HUES48 (cell line): ENCODE data around the gene FHAD1.
"Not testable (repeated sequence)": the region's sequence is repeated elsewhere in the genome, so short reads cannot be mapped to it uniquely, and the experiment has no call there.

Source experiments
- H3K27ac ChIP-seq: one replicate; pipeline ENCODE4 v1.7.0; 2013; ENCODE audit warnings: low read depth, low read length, inconsistent platforms
- H3K27me3 ChIP-seq: 2 replicates; pipeline ENCODE4 v1.6.1; 2013; ENCODE audit warnings: mild to moderate bottlenecking, low read length; ENCODE audit not compliant: control insufficient read depth, insufficient read depth
- H3K36me3 ChIP-seq: 2 replicates; pipeline ENCODE4 v1.6.1; 2013; ENCODE audit warnings: low read length; ENCODE audit not compliant: control insufficient read depth, insufficient read depth
- H3K4me1 ChIP-seq: 2 replicates; pipeline ENCODE4 v1.6.1; 2013; ENCODE audit warnings: mild to moderate bottlenecking, low read length; ENCODE audit not compliant: control insufficient read depth, insufficient read depth
- H3K4me3 ChIP-seq: 2 replicates; pipeline ENCODE4 v1.5.1; 2013; ENCODE audit warnings: mild to moderate bottlenecking, low read depth, low read length
- H3K9ac ChIP-seq: 2 replicates; pipeline ENCODE4 v1.6.1; 2013; ENCODE audit warnings: mild to moderate bottlenecking, low read depth, low read length, moderate library complexity
- H3K9me3 ChIP-seq: 2 replicates; pipeline ENCODE4 v1.6.1; 2013; ENCODE audit warnings: low read length; ENCODE audit not compliant: control insufficient read depth, insufficient read depth

Gene FHAD1

GRCh38 chr1:15362096-15362736 is 115.2 kb downstream of the FHAD1 start:
- Histone ChIP-seq H3K9me3 (no peaks in the 10 kb centered on the region), H3K36me3 (no peaks in the 10 kb centered on the region), H3K9ac (no peak overlapping the region), H3K4me3 (no peak overlapping the region), H3K27me3 (no peaks in the 10 kb centered on the region), H3K27ac (no peak overlapping the region), H3K4me1 (no peaks in the 10 kb centered on the region)

- Histone ChIP-seq H3K36me3 (no peaks in the 10 kb centered on the region), H3K9me3 (no peaks in the 10 kb centered on the region), H3K27me3 (no peaks in the 10 kb centered on the region), H3K4me1 (no peaks in the 10 kb centered on the region), H3K4me3 (no peak overlapping the region), H3K27ac (no peak overlapping the region), H3K9ac (no peak overlapping the region)
These were observed 115.7 kb downstream of the FHAD1 start for GRCh38 chr1:15362737-15363128.

- Histone ChIP-seq H3K4me3 (no peak overlapping the region), H3K27me3 (no peaks in the 10 kb centered on the region), H3K36me3 (no peaks in the 10 kb centered on the region), H3K27ac (no peak overlapping the region), H3K9ac (no peak overlapping the region), H3K9me3 (no peaks in the 10 kb centered on the region), H3K4me1 (no peaks in the 10 kb centered on the region)
These were observed 117.7 kb downstream of the FHAD1 start for GRCh38 chr1:15364740-15365139.

- H3K4me1 ChIP-seq = no peaks in the 10 kb centered on the region
- no peaks in the 10 kb centered on the region for H3K27me3 ChIP-seq
- no peaks in the 10 kb centered on the region for H3K36me3 ChIP-seq
- no peak overlapping the region for H3K27ac ChIP-seq
- H3K9me3 ChIP-seq = no peaks in the 10 kb centered on the region
- H3K4me3 ChIP-seq = no peak overlapping the region
- no peak overlapping the region for H3K9ac ChIP-seq
These were observed 121.9 kb downstream of the FHAD1 start for GRCh38 chr1:15368888-15369287.

GRCh38 chr1:15370268-15370667 is 123.2 kb downstream of the FHAD1 start:
- H3K4me3 ChIP-seq = no peak overlapping the region
- H3K27me3 ChIP-seq = no peaks in the 10 kb centered on the region
- H3K36me3 ChIP-seq = no peaks in the 10 kb centered on the region
- no peaks in the 10 kb centered on the region for H3K9me3 ChIP-seq
- no peak overlapping the region for H3K9ac ChIP-seq
- H3K27ac ChIP-seq = no peak overlapping the region
- no peaks in the 10 kb centered on the region for H3K4me1 ChIP-seq

GRCh38 chr1:15370781-15371520 is 123.9 kb downstream of the FHAD1 start:
- Histone ChIP-seq H3K27ac (no peak overlapping the region), H3K4me1 (no peaks in the 10 kb centered on the region), H3K9ac (no peak overlapping the region)

GRCh38 chr1:15371610-15372545 is 124.9 kb downstream of the FHAD1 start:
- no peak overlapping the region for H3K27ac ChIP-seq
- H3K4me3 ChIP-seq = no peak overlapping the region
- H3K27me3 ChIP-seq = no peaks in the 10 kb centered on the region
- no peaks in the 10 kb centered on the region for H3K4me1 ChIP-seq
- no peak overlapping the region for H3K9ac ChIP-seq
- no peaks in the 10 kb centered on the region for H3K36me3 ChIP-seq
- no peaks in the 10 kb centered on the region for H3K9me3 ChIP-seq

More at GRCh38 chr1:15370781-15371520, 123.9 kb downstream of the FHAD1 start:
- no peak overlapping the region for H3K4me3 ChIP-seq
- no peaks in the 10 kb centered on the region for H3K27me3 ChIP-seq
- H3K36me3 ChIP-seq = no peaks in the 10 kb centered on the region
- H3K9me3 ChIP-seq = no peaks in the 10 kb centered on the region

- H3K4me3 ChIP-seq = no peak overlapping the region
- no peaks in the 10 kb centered on the region for H3K9me3 ChIP-seq
- H3K36me3 ChIP-seq = no peaks in the 10 kb centered on the region
- peaks cover 34% of the 10 kb centered on the region for H3K27me3 ChIP-seq
- H3K9ac ChIP-seq = no peak overlapping the region
- H3K4me1 ChIP-seq = peaks cover 12% of the 10 kb centered on the region; the same call in 1 of the 2 replicates
- no peak overlapping the region for H3K27ac ChIP-seq
These were observed 131.7 kb downstream of the FHAD1 start for GRCh38 chr1:15378729-15379128.

GRCh38 chr1:15379151-15379550 is 132.1 kb downstream of the FHAD1 start:
- not testable (repeated sequence) for H3K9me3 ChIP-seq, H3K4me3 ChIP-seq, H3K9ac ChIP-seq, H3K36me3 ChIP-seq, H3K27ac ChIP-seq
- Histone ChIP-seq H3K4me1 (peaks cover 17% of the 10 kb centered on the region), H3K27me3 (peaks cover 39% of the 10 kb centered on the region)

GRCh38 chr1:15380601-15381508 is 133.8 kb downstream of the FHAD1 start:
- H3K9ac ChIP-seq = no peak overlapping the region
- H3K4me3 ChIP-seq = no peak overlapping the region
- H3K36me3 ChIP-seq = no peaks in the 10 kb centered on the region
- H3K4me1 ChIP-seq = peaks cover 30% of the 10 kb centered on the region
- no peak overlapping the region for H3K27ac ChIP-seq
- no peaks in the 10 kb centered on the region for H3K9me3 ChIP-seq
- H3K27me3 ChIP-seq = peaks cover 53% of the 10 kb centered on the region
